Kidney (tissue), 14 donors: ENCODE data around the gene PFAS. TPM values are rescaled to one million over a fixed set of nuclear protein-coding genes. Genes with fewer than 3 reads are reported as not detected.

Experiments
- DNase-seq, 5 donors: peaks; one replicate each; pipeline ENCODE4 v3.0.0-alpha.2; 2013 to 2020
- FAIRE-seq: peaks from 2 replicates; lab custom pipeline; 2012; peaks lifted over from hg19 to GRCh38; lab: Jason Lieb, UNC
- H3K27ac ChIP-seq, 2 donors: one replicate each; pipeline ENCODE4 v1.7.0; 2013; ENCODE audit warnings: low read depth in 2 of 2, low read length in 2 of 2, inconsistent platforms in 1 of 2
- H3K27me3 ChIP-seq: one replicate; pipeline ENCODE4 v1.7.1; 2013; ENCODE audit warnings: low read length, inconsistent platforms; ENCODE audit not compliant: control insufficient read depth, insufficient read depth
- H3K36me3 ChIP-seq, 3 donors: one replicate each; pipeline versions ENCODE4 v1.7.0 to v1.7.1; 2013; ENCODE audit warnings: low read length in 3 of 3, control low read depth in 1 of 3, inconsistent platforms in 1 of 3; ENCODE audit not compliant: insufficient read depth in 3 of 3, control insufficient read depth in 2 of 3
- H3K4me1 ChIP-seq, 3 donors: one replicate each; pipeline versions ENCODE4 v1.7.0 to v1.7.1; 2013; ENCODE audit warnings: low read length in 3 of 3, inconsistent platforms in 1 of 3, low read depth in 1 of 3; ENCODE audit not compliant: control insufficient read depth in 2 of 3, insufficient read depth in 2 of 3
- H3K4me3 ChIP-seq, 3 donors: one replicate each; pipeline versions ENCODE4 v1.7.0 to v1.8.1; 2013; ENCODE audit warnings: low read length in 3 of 3, control low read depth in 1 of 3, inconsistent platforms in 1 of 3
- H3K9ac ChIP-seq, 3 donors: one replicate each; pipeline versions ENCODE4 v1.7.0 to v1.7.1; 2013; ENCODE audit warnings: low read length in 3 of 3, control low read depth in 1 of 3, inconsistent platforms in 1 of 3
- H3K9me3 ChIP-seq, 3 donors: one replicate each; pipeline versions ENCODE4 v1.7.0 to v1.7.1; 2013; ENCODE audit warnings: low read length in 3 of 3, control low read depth in 1 of 3, inconsistent platforms in 1 of 3; ENCODE audit not compliant: control insufficient read depth in 2 of 3, insufficient read depth in 1 of 3
- intact Hi-C: fragments of 100-400 bp; cut with DNase I; formaldehyde crosslinking; loops from one replicate; pipeline ENCODE4 v1.11.1; 2022
- polyA plus RNA-seq: library from polyadenylated mRNA; stranded (reverse); fragments of 350-450 nt; fragmentation: Illumina TruSeq; extraction: RNeasy Lipid Tissue Mini Kit (QIAGEN cat#74804); gene quantifications from one replicate; pipeline ENCODE4 v1.2.3, GENCODE V29; 2014; ENCODE audit warnings: low read depth, low replicate concordance; ENCODE audit not compliant: insufficient read depth
- total RNA-seq: library from RNA; stranded (reverse); fragmentation: NEBNext Ultra II Directional; extraction: Animal tissue kit (Norgen Biotek cat#: 25700); gene quantifications from one replicate; pipeline ENCODE4 v1.2.1, GENCODE V29; 2021
- TF ChIP-seq, protein P1 (sequence below): IDR thresholded peaks from 3 replicates; pipeline ENCODE4 v1.5.1; 2012; ENCODE audit warnings: mild to moderate bottlenecking, moderate library complexity, borderline replicate concordance; ENCODE audit not compliant: insufficient read depth; ENCODE audit errors: extremely low read depth
- donor health status: control.
- donor health status: control.
- donor health status: control.
- donor health status: control.
- donor health status: control.
- donor health status: DM: yes; HTN: yes; CAD: no.
- donor health status: Normal renal cell carcinoma (clear cell type).

PFAS gene
- total and polyA plus RNA-seq, 2 donors from 2014 or later, result 7.6 to 49.5 TPM

DNA sequence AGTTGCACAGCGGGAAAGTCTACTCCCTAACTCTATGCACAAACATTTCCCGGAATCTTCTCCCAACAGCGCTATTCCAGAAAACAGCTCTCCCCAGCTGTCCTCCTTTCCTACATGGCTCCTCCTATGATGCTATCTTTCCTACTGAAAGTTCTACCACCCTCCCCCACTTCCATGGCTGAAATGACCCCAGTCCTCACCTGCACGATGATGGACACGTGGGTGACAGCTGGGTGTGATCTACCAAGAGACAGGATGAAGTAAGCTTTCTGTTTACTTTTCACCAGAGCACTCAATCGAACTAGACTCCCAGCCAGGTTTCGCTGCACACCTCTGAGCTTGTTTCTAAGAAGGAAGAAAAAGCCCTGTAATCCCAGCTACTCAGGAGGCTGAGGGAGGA, 11.9 kb upstream of the PFAS start:
- DNase-seq (no peak), FAIRE-seq (no peak)
- Histone ChIP-seq H3K27me3 (no peaks in the 10 kb centered on the region), H3K4me3 (no peak overlapping the region), H3K9me3 (no peaks in the 10 kb centered on the region), H3K9ac (no peak overlapping the region), H3K4me1 (no peaks in the 10 kb centered on the region), H3K27ac (no peak overlapping the region), H3K36me3 (peaks cover 0 to 40% (median 32%) of the 10 kb centered on the region in 3 donors)
- intact Hi-C loops, result no loop called here
- TF ChIP-seq, protein P1, sequence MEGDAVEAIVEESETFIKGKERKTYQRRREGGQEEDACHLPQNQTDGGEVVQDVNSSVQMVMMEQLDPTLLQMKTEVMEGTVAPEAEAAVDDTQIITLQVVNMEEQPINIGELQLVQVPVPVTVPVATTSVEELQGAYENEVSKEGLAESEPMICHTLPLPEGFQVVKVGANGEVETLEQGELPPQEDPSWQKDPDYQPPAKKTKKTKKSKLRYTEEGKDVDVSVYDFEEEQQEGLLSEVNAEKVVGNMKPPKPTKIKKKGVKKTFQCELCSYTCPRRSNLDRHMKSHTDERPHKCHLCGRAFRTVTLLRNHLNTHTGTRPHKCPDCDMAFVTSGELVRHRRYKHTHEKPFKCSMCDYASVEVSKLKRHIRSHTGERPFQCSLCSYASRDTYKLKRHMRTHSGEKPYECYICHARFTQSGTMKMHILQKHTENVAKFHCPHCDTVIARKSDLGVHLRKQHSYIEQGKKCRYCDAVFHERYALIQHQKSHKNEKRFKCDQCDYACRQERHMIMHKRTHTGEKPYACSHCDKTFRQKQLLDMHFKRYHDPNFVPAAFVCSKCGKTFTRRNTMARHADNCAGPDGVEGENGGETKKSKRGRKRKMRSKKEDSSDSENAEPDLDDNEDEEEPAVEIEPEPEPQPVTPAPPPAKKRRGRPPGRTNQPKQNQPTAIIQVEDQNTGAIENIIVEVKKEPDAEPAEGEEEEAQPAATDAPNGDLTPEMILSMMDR, result no peak

DNA sequence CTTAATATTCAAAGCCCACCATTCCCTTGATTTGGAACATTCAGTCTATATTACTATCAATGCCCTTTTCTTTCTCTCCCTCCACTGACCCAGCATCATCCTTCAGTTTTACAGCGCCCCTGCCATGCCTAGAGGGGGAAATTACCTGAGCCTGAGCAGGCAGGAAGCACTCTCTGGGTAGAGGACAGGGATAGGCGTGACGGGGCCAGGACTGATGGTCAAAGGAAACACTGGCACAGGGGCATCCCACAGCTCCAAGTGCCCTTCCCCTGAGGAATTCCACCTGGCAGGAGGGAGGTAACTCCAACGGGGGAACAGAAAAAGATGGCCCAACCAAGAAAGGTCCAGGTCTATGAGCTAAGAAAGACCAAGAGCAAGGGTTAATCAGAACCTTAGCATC, 11.2 kb upstream of the PFAS start:
- no peaks in the 10 kb centered on the region for H3K9me3 ChIP-seq
- TF ChIP-seq, protein P1, result no peak
- no peaks in the 10 kb centered on the region for H3K27me3 ChIP-seq
- H3K27ac ChIP-seq, result no peak overlapping the region
- intact Hi-C loops, result no loop called here
- H3K36me3 ChIP-seq, result peaks cover 0 to 33% (median 28%) of the 10 kb centered on the region in 3 donors
- no peaks in the 10 kb centered on the region for H3K4me1 ChIP-seq
- FAIRE-seq (no peak), DNase-seq (peak in 1 of 5 donors; percentile 51)
- H3K4me3 ChIP-seq, result no peak overlapping the region
- H3K9ac ChIP-seq, result no peak overlapping the region

DNA sequence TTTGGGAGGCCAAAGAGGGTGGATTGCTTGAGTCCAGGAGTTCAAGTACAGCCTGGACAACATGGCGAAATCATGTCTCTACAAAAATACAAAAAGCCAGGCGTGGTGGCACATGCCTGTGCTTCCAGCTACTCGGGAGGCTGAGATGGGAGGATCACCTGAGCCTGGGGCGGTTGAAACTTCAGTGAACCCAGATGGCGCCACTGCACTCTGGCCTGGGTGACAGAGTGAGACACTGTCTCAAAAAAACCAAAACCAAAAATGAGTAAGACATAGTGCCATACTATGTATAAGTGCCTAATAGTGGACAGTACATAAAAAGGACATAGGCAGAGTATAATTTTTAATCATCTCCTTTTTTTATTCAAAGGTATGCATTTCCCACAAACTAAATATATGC, 5.3 kb upstream of the PFAS start:
- H3K36me3 ChIP-seq, result peaks cover 0 to 4% (median 2%) of the 10 kb centered on the region in 3 donors
- no peak overlapping the region for H3K4me3 ChIP-seq
- DNase-seq (peak in 1 of 5 donors; percentile 50), FAIRE-seq (no peak)
- intact Hi-C loops, result no loop called here
- no peak overlapping the region for H3K9ac ChIP-seq
- no peaks in the 10 kb centered on the region for H3K27me3 ChIP-seq
- no peaks in the 10 kb centered on the region for H3K9me3 ChIP-seq
- TF ChIP-seq, protein P1, result no peak
- H3K4me1 ChIP-seq, result peaks cover 0 to 3% (median 0%) of the 10 kb centered on the region in 3 donors
- no peak overlapping the region for H3K27ac ChIP-seq

DNA sequence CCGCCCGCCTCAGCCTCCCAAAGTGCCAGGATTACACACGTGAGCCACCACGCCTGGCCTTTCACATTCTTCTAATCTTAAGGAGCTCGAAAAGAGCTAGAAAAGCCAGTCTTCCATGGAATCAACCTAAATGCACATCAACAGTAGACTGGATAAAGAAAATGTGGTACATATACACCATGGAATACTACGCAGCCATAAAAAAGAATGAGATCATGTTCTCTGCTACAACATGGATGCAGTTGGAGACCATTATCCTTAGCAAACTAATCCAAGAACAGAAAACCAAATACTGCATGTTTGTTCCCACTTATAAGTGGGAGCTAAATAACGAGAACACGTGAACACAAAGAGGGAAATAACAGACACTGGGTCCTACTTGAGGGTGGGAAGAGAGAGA, 4.3 kb upstream of the PFAS start:
- intact Hi-C loops, result no loop called here
- Histone ChIP-seq H3K4me1 (peaks cover 0 to 6% (median 0%) of the 10 kb centered on the region in 3 donors), H3K27ac (no peak overlapping the region), H3K4me3 (no peak overlapping the region), H3K36me3 (peaks cover 0 to under 1% (median 0%) of the 10 kb centered on the region in 3 donors), H3K9ac (no peak overlapping the region), H3K9me3 (no peaks in the 10 kb centered on the region), H3K27me3 (no peaks in the 10 kb centered on the region)
- TF ChIP-seq, protein P1, result no peak
- FAIRE-seq (no peak), DNase-seq (no peak)
